Hepatocyte (in vitro differentiated cells): ENCODE data around the gene KIF3B. TPM values are rescaled to one million over a fixed set of nuclear protein-coding genes. Genes with fewer than 3 reads are reported as not detected.
"Not testable (repeated sequence)": the region's sequence is repeated elsewhere in the genome, so short reads cannot be mapped to it uniquely, and the experiment has no call there.

Source experiments
- DNase-seq: peaks from one replicate; pipeline ENCODE4 v3.0.0-alpha.2; 2016; ENCODE audit warnings: low spot score
- H2AFZ ChIP-seq: fragments of 200-600 bp; sonication (generic); 2 replicates; pipeline ENCODE4 v1.6.0; 2016; ENCODE audit warnings: antibody characterized with exemption, mild to moderate bottlenecking
- H3K27ac ChIP-seq: fragments of 200-600 bp; sonication (generic); 2 replicates; pipeline ENCODE4 v1.5.1; 2016; ENCODE audit warnings: mild to moderate bottlenecking
- H3K27me3 ChIP-seq: fragments of 200-600 bp; sonication (generic); 2 replicates; pipeline ENCODE4 v1.6.1; 2016
- H3K36me3 ChIP-seq: fragments of 200-600 bp; sonication (generic); replicated peaks from 2 replicates; pipeline ENCODE4 v1.5.1; 2016; ENCODE audit warnings: low read depth; ENCODE audit not compliant: insufficient read depth
- H3K4me1 ChIP-seq: fragments of 200-600 bp; sonication (generic); 2 replicates; pipeline ENCODE4 v1.5.1; 2016; ENCODE audit warnings: mild to moderate bottlenecking, moderate library complexity; ENCODE audit not compliant: insufficient read depth
- H3K4me2 ChIP-seq: fragments of 200-600 bp; sonication (generic); 2 replicates; pipeline ENCODE4 v1.6.0; 2016
- H3K4me3 ChIP-seq: fragments of 200-600 bp; sonication (generic); 2 replicates; pipeline ENCODE4 v1.5.1; 2016; ENCODE audit warnings: mild to moderate bottlenecking
- H3K79me2 ChIP-seq: fragments of 200-600 bp; sonication (generic); 2 replicates; pipeline ENCODE4 v1.6.0; 2017; ENCODE audit warnings: mild to moderate bottlenecking
- H3K9me2 ChIP-seq: fragments of 200-600 bp; sonication (generic); replicated peaks from 2 replicates; pipeline ENCODE4 v1.6.0; 2017; ENCODE audit warnings: mild to moderate bottlenecking; ENCODE audit not compliant: insufficient read depth
- H3K9me3 ChIP-seq: fragments of 200-600 bp; sonication (generic); 2 replicates; pipeline ENCODE4 v1.5.1; 2016; ENCODE audit warnings: low read depth, mild to moderate bottlenecking
- H4K20me1 ChIP-seq: fragments of 200-600 bp; sonication (generic); 2 replicates; pipeline ENCODE4 v1.6.0; 2016; ENCODE audit warnings: mild to moderate bottlenecking; ENCODE audit not compliant: insufficient read depth, poor library complexity, severe bottlenecking
- CTCF ChIP-seq: fragments of 200-600 bp; sonication (generic); IDR thresholded peaks from 2 replicates; pipeline ENCODE4 v1.5.1; 2016; ENCODE audit warnings: antibody characterized with exemption, mild to moderate bottlenecking; ENCODE audit not compliant: poor library complexity
- EZH2 ChIP-seq: fragments of 200-600 bp; sonication (generic); IDR thresholded peaks from 2 replicates; pipeline ENCODE4 v1.6.1; 2016; ENCODE audit warnings: antibody characterized with exemption, mild to moderate bottlenecking, borderline replicate concordance
- EZH2phosphoT487 ChIP-seq: fragments of 200-600 bp; sonication (generic); IDR thresholded peaks from one replicate; pipeline ENCODE4 v1.6.1; 2018; ENCODE audit warnings: antibody characterized with exemption, mild to moderate bottlenecking, low read depth, moderate library complexity; ENCODE audit not compliant: unreplicated experiment, severe bottlenecking
- WGBS: methylation state at CpG from one replicate; pipeline ENCODE4 v1.1.6; 2016; ENCODE audit warnings: low lambda C conversion rate; ENCODE audit errors: missing lambda C conversion rate; 5-methylcytosine and 5-hydroxymethylcytosine counted together
- polyA plus RNA-seq: library from polyadenylated mRNA; unstranded; fragments of >200 nt; fragmentation: Nextera tagmentation; extraction: Ambion mirVana; gene quantifications from 2 replicates; pipeline ENCODE4 v1.2.1, GENCODE V29; 2016
- total RNA-seq: library from RNA; depleted of rRNA; stranded (reverse); fragments of >200 nt; gene quantifications from 2 replicates; pipeline ENCODE4 v1.2.3, GENCODE V29; 2014

Gene KIF3B
- total and polyA plus RNA-seq, 2 experiments from 2014 or later: 11.7 to 32.0 TPM

GRCh38 chr20:32321390-32321789 lies 43.9 kb downstream of the KIF3B start:
- Histone ChIP-seq H3K9me3 (no peaks in the 10 kb centered on the region), H3K36me3 (no peaks in the 10 kb centered on the region), H2AFZ (no peak overlapping the region), H3K27ac (no peak overlapping the region), H3K4me3 (no peak overlapping the region), H3K4me1 (peaks cover 4% of the 10 kb centered on the region), H4K20me1 (no peaks in the 10 kb centered on the region), H3K27me3 (no peaks in the 10 kb centered on the region), H3K4me2 (no peak overlapping the region), H3K79me2 (no peaks in the 10 kb centered on the region), H3K9me2 (no peaks in the 10 kb centered on the region)
- 95% methylated on average over 1 of the region's 1 CpG for whole genome bisulfite sequencing
- TF ChIP-seq CTCF (no peak), EZH2phosphoT487 (no peak), EZH2 (no peak)
- DNase-seq: no peak

GRCh38 chr20:32322260-32322659 lies 44.8 kb downstream of the KIF3B start:
- H3K27ac ChIP-seq, H2AFZ ChIP-seq, H3K9me2 ChIP-seq, H3K79me2 ChIP-seq, DNase-seq, H3K36me3 ChIP-seq, H3K27me3 ChIP-seq, H4K20me1 ChIP-seq, H3K9me3 ChIP-seq, H3K4me3 ChIP-seq, H3K4me2 ChIP-seq: not testable (repeated sequence)
- H3K4me1 ChIP-seq: peaks cover 11% of the 10 kb centered on the region
- WGBS: 96% methylated on average over 12 of the region's 12 CpGs

GRCh38 chr20:32323761-32324160 lies 46.3 kb downstream of the KIF3B start:
- WGBS: 97% methylated on average over 5 of the region's 5 CpGs
- H3K9me2 ChIP-seq: not testable (repeated sequence)

GRCh38 chr20:32325706-32326503 lies 48.5 kb downstream of the KIF3B start:
- H3K36me3 ChIP-seq: no peaks in the 10 kb centered on the region
- WGBS: 52% methylated on average over 6 of the region's 6 CpGs
- H3K4me3 ChIP-seq: no peak overlapping the region
- H3K9me2 ChIP-seq: no peaks in the 10 kb centered on the region
- DNase-seq: peak; percentile 74
- H3K4me2 ChIP-seq: no peak overlapping the region
- no peaks in the 10 kb centered on the region for H3K27me3 ChIP-seq
- peak overlapping the region; percentile 92 for H3K27ac ChIP-seq
- no peaks in the 10 kb centered on the region for H3K9me3 ChIP-seq
- H4K20me1 ChIP-seq: no peaks in the 10 kb centered on the region
- H3K4me1 ChIP-seq: peaks cover 22% of the 10 kb centered on the region
- TF ChIP-seq CTCF (no peak), EZH2phosphoT487 (no peak), EZH2 (no peak)
- H2AFZ ChIP-seq: no peak overlapping the region
- no peaks in the 10 kb centered on the region for H3K79me2 ChIP-seq

More at GRCh38 chr20:32323761-32324160, 46.3 kb downstream of the KIF3B start:
- H3K36me3 ChIP-seq, H3K9me3 ChIP-seq, H3K27me3 ChIP-seq, H3K79me2 ChIP-seq, H3K27ac ChIP-seq, DNase-seq, H3K4me2 ChIP-seq, H2AFZ ChIP-seq, H3K4me3 ChIP-seq, H4K20me1 ChIP-seq: not testable (repeated sequence)
- H3K4me1 ChIP-seq: peaks cover 17% of the 10 kb centered on the region
